Smooth muscle cell (in vitro differentiated cells): ENCODE data around the gene BANF2. TPM values are rescaled to one million over a fixed set of nuclear protein-coding genes. Genes with fewer than 3 reads are reported as not detected.
"Not testable (repeated sequence)": the region's sequence is repeated elsewhere in the genome, so short reads cannot be mapped to it uniquely, and the experiment has no call there.

Source experiments
- DNase-seq: peaks from one replicate; lab custom pipeline; 2025; ENCODE audit not compliant: unreplicated experiment; lab: John Stamatoyannopoulos, UW
- H2AFZ ChIP-seq: fragments of 200-600 bp; sonication (generic); 2 replicates; pipeline ENCODE4 v1.6.0; 2016; ENCODE audit warnings: antibody characterized with exemption, low read depth, mild to moderate bottlenecking
- H3F3A ChIP-seq: fragments of 200-600 bp; sonication (generic); 2 replicates; pipeline ENCODE4 v1.6.0; 2017; ENCODE audit warnings: antibody characterized with exemption, low read depth
- H3K27ac ChIP-seq: fragments of 200-600 bp; sonication (generic); 2 replicates; pipeline ENCODE4 v1.5.1; 2016; ENCODE audit warnings: low read depth, mild to moderate bottlenecking
- H3K27me3 ChIP-seq: fragments of 200-600 bp; sonication (generic); 2 replicates; pipeline ENCODE4 v1.6.1; 2016; ENCODE audit warnings: low read depth, mild to moderate bottlenecking
- H3K36me3 ChIP-seq: fragments of 200-600 bp; sonication (generic); 2 replicates; pipeline ENCODE4 v1.5.1; 2016; ENCODE audit warnings: low read depth
- H3K4me1 ChIP-seq: fragments of 200-600 bp; sonication (generic); 2 replicates; pipeline ENCODE4 v1.5.1; 2016; ENCODE audit warnings: low read depth
- H3K4me2 ChIP-seq: fragments of 200-600 bp; sonication (generic); 2 replicates; pipeline ENCODE4 v1.6.0; 2016; ENCODE audit warnings: mild to moderate bottlenecking
- H3K4me3 ChIP-seq: fragments of 200-600 bp; sonication (generic); 2 replicates; pipeline ENCODE4 v1.5.1; 2016; ENCODE audit warnings: mild to moderate bottlenecking
- H3K79me2 ChIP-seq: fragments of 200-600 bp; sonication (generic); 2 replicates; pipeline ENCODE4 v1.6.0; 2016; ENCODE audit warnings: low read depth, mild to moderate bottlenecking
- H3K9ac ChIP-seq: fragments of 200-600 bp; sonication (generic); 2 replicates; pipeline ENCODE4 v1.6.0; 2016; ENCODE audit warnings: low read depth
- H3K9me3 ChIP-seq: fragments of 200-600 bp; sonication (generic); replicated peaks from 2 replicates; pipeline ENCODE4 v1.5.1; 2016; ENCODE audit warnings: low read depth
- H4K20me1 ChIP-seq: fragments of 200-600 bp; sonication (generic); 2 replicates; pipeline ENCODE4 v1.6.0; 2016; ENCODE audit warnings: low read depth
- WGBS: methylation state at CpG from one replicate; pipeline ENCODE4 v1.1.7; 2016; ENCODE audit warnings: low lambda C conversion rate; 5-methylcytosine and 5-hydroxymethylcytosine counted together
- polyA plus RNA-seq: library from polyadenylated mRNA; unstranded; fragments of >200 nt; fragmentation: Nextera tagmentation; extraction: Ambion mirVana; gene quantifications from 2 replicates; pipeline ENCODE4 v1.2.1, GENCODE V29; 2016
- total RNA-seq: library from RNA; depleted of rRNA; stranded (reverse); fragments of >200 nt; gene quantifications from 2 replicates; pipeline ENCODE4 v1.2.3, GENCODE V29; 2014
- TF ChIP-seq, protein P1 (sequence below): fragments of 200-600 bp; sonication (generic); IDR thresholded peaks from 2 replicates; pipeline ENCODE4 v1.5.1; 2017; ENCODE audit warnings: borderline replicate concordance, mild to moderate bottlenecking, antibody characterized with exemption; ENCODE audit not compliant: insufficient read depth, poor library complexity, severe bottlenecking

BANF2 gene
- total and polyA plus RNA-seq, 2 experiments from 2014 or later = not detected

DNA sequence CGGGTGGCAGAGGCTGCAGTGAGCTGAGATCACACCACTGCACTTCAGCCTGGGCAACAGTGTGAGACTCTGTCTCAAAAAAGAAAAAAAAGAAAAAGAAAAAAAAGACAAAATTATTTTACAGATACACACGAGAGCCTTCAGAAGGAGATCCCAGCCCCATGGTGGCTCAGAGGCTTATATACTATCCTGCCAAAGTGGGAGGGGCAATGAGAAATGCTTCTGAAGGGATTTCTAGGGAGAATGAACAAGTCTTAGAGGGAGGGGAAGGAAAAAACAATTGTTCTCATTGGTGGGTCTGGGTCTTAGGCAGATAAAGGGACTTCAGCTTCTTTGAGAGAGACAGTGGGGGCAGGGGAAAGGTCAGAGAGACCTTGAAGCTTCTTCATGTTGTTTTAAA lies 76.8 kb downstream of the BANF2 start:
- DNase-seq = no peak
- 93% methylated on average over 2 of the region's 2 CpGs for WGBS
- no peaks in the 10 kb centered on the region for H3F3A ChIP-seq

DNA sequence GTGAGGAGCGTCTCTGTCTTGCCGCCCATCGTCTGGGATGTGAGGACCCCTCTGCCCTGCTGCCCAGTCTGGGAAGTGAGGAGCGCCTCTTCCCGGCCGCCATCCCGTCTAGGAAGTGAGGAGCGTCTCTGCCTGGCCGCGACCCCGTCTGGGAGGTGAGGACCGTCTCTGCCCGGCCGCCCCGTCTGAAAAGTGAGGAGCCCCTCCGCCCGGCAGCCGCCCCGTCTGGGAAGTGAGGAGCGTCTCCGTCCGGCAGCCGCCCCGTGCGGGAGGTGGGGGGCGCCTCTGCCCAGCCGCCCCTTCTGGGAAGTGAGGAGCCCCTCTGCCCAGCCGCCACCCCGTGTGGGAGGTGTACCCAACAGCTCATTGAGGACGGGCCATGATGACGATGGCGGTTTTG lies 79.2 kb downstream of the BANF2 start:
- DNase-seq, H3K27me3 ChIP-seq, H3K4me1 ChIP-seq, H3F3A ChIP-seq, H3K36me3 ChIP-seq, H3K9ac ChIP-seq, H3K9me3 ChIP-seq, H3K4me2 ChIP-seq, H3K79me2 ChIP-seq, H4K20me1 ChIP-seq, H3K27ac ChIP-seq, H2AFZ ChIP-seq, H3K4me3 ChIP-seq: not testable (repeated sequence)
- WGBS = 97% methylated on average over 32 of the region's 32 CpGs

More for the DNA sequence above, 76.8 kb downstream of the BANF2 start:
- Histone ChIP-seq H2AFZ (no peak overlapping the region), H3K4me3 (no peak overlapping the region), H3K9me3 (no peaks in the 10 kb centered on the region), H3K79me2 (no peaks in the 10 kb centered on the region), H4K20me1 (no peaks in the 10 kb centered on the region), H3K36me3 (no peaks in the 10 kb centered on the region), H3K4me2 (no peak overlapping the region), H3K4me1 (no peaks in the 10 kb centered on the region), H3K9ac (no peak overlapping the region), H3K27me3 (no peaks in the 10 kb centered on the region), H3K27ac (no peak overlapping the region)
- TF ChIP-seq, protein P1, sequence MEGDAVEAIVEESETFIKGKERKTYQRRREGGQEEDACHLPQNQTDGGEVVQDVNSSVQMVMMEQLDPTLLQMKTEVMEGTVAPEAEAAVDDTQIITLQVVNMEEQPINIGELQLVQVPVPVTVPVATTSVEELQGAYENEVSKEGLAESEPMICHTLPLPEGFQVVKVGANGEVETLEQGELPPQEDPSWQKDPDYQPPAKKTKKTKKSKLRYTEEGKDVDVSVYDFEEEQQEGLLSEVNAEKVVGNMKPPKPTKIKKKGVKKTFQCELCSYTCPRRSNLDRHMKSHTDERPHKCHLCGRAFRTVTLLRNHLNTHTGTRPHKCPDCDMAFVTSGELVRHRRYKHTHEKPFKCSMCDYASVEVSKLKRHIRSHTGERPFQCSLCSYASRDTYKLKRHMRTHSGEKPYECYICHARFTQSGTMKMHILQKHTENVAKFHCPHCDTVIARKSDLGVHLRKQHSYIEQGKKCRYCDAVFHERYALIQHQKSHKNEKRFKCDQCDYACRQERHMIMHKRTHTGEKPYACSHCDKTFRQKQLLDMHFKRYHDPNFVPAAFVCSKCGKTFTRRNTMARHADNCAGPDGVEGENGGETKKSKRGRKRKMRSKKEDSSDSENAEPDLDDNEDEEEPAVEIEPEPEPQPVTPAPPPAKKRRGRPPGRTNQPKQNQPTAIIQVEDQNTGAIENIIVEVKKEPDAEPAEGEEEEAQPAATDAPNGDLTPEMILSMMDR = no peak

DNA sequence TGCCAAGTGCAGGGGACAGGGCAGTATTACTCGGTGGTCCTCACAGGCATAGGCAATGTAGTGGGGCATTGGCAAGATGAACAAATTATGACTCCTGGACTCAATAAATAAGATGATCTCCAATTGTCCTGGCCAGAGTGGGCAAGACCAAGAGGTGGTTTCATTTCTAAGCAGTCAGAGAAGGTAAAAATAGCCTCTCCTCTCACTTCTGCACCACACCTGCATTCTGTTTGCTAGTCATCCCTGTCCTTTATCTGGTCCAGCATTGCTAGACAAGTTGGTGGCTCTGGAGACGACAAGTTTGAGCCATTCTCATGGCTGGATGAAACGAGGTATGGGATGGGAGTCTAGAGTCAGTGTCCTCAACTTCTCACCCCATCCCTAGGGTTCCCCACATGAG lies 83.0 kb downstream of the BANF2 start:
- Histone ChIP-seq H3K4me2 (no peak overlapping the region), H4K20me1 (no peaks in the 10 kb centered on the region), H3K36me3 (no peaks in the 10 kb centered on the region), H3K27me3 (no peaks in the 10 kb centered on the region), H3K79me2 (no peaks in the 10 kb centered on the region), H2AFZ (no peak overlapping the region), H3K4me1 (no peaks in the 10 kb centered on the region), H3K4me3 (no peak overlapping the region), H3K9ac (no peak overlapping the region), H3K9me3 (no peaks in the 10 kb centered on the region), H3F3A (no peaks in the 10 kb centered on the region), H3K27ac (no peak overlapping the region)
- 59% methylated on average over 3 of the region's 3 CpGs for WGBS
- TF ChIP-seq, protein P1 = no peak
- no peak for DNase-seq

DNA sequence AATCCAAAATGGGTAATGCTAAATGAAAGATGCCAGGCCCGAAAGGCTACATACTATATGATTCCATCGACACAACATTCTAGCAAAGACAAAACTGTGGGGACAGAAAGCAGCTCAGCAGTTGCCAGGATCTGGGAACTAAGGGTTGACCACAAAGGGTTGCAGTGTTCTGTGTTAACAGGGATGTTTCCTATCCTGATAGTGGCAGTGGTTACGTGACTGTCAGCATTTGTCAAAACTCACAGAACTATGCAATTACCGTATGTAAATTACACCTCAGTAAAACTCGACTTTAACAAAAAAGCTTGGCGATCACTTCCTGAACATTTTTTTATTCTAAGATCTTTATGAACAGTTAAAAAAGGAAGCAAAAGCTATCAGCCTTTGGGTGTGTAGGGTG lies 83.9 kb downstream of the BANF2 start:
- H3F3A ChIP-seq = no peaks in the 10 kb centered on the region
- H3K27me3 ChIP-seq = no peaks in the 10 kb centered on the region
- 57% methylated on average over 6 of the region's 6 CpGs for WGBS
- no peaks in the 10 kb centered on the region for H3K36me3 ChIP-seq
- H3K27ac ChIP-seq = no peak overlapping the region
- H3K4me2 ChIP-seq = no peak overlapping the region
- no peak for DNase-seq
- no peak overlapping the region for H3K4me3 ChIP-seq
- H3K79me2 ChIP-seq = no peaks in the 10 kb centered on the region
- no peaks in the 10 kb centered on the region for H3K4me1 ChIP-seq
- H2AFZ ChIP-seq = peak overlapping the region; percentile 67
- no peak overlapping the region for H3K9ac ChIP-seq
- TF ChIP-seq, protein P1 = no peak
- no peaks in the 10 kb centered on the region for H3K9me3 ChIP-seq
- no peaks in the 10 kb centered on the region for H4K20me1 ChIP-seq
